Endothelial cell of umbilical vein (primary cell): ENCODE results near the gene KCNJ6.
"Not testable (repeated sequence)": the region's sequence is repeated elsewhere in the genome, so short reads cannot be mapped to it uniquely, and the experiment has no call there.

Source experiments
- CTCF ChIP-seq, 2 donors: IDR thresholded peaks; 1 replicate in 1 of 2; 2 replicates in 1 of 2; pipeline ENCODE4 v1.5.1; 2011; ENCODE audit warnings: low read length in 2 of 2, mild to moderate bottlenecking in 2 of 2, moderate library complexity in 2 of 2, control low read depth in 1 of 2, inconsistent platforms in 1 of 2, low read depth in 1 of 2; ENCODE audit not compliant: insufficient read depth in 1 of 2; ENCODE audit errors: extremely low read depth in 1 of 2
- EZH2 ChIP-seq: IDR thresholded peaks from 2 replicates; pipeline ENCODE4 v1.6.1; 2012; ENCODE audit warnings: borderline replicate concordance, low read depth, mild to moderate bottlenecking, moderate library complexity, low read length, inconsistent platforms; ENCODE audit not compliant: severe bottlenecking
- FOS ChIP-seq: IDR thresholded peaks from 2 replicates; pipeline ENCODE4 v1.6.1; 2011; ENCODE audit warnings: mild to moderate bottlenecking, low read length, moderate library complexity, borderline replicate concordance; ENCODE audit not compliant: insufficient read depth
- POLR2A ChIP-seq: IDR thresholded peaks from 2 replicates; pipeline ENCODE4 v1.6.1; 2012; ENCODE audit warnings: low read depth, mild to moderate bottlenecking, control low read depth, low read length
- POLR2AphosphoS5 ChIP-seq: IDR thresholded peaks from 2 replicates; pipeline ENCODE4 v1.6.1; 2012; ENCODE audit warnings: low read depth, mild to moderate bottlenecking, control low read depth, low read length, moderate library complexity; ENCODE audit not compliant: insufficient read depth

GRCh38 chr21:37588644-37589043 lies 327.6 kb downstream of the KCNJ6 start:
- TF ChIP-seq POLR2A; POLR2AphosphoS5; CTCF (IDR thresholded peaks at IDR 0.05; ENCODE audit: extremely low read depth in 1 of 2, insufficient read depth in 1 of 2, low read depth in 1 of 2, low read length in 2 of 2); EZH2; FOS: not testable (repeated sequence)
